Nephron (organoid): Measurements from ENCODE around the gene ADPGK.

Experiments used
- H3K27ac Mint-ChIP-seq, 3 experiments: 2 replicates each; pipeline ENCODE4 v1.8.0; 2020; ENCODE audit warnings: mixed read lengths in 3 of 3, mild to moderate bottlenecking in 2 of 3, moderate library complexity in 1 of 3
- H3K27me3 Mint-ChIP-seq: 2 replicates; pipeline ENCODE4 v1.8.0; 2021; ENCODE audit warnings: low read depth, mild to moderate bottlenecking, moderate library complexity, mixed read lengths
- H3K36me3 Mint-ChIP-seq: 2 replicates; pipeline ENCODE4 v1.8.0; 2020; ENCODE audit warnings: low read depth, mixed read lengths
- H3K4me1 Mint-ChIP-seq: 2 replicates; pipeline ENCODE4 v1.8.0; 2020; ENCODE audit warnings: mixed read lengths
- H3K4me3 Mint-ChIP-seq, 3 experiments: 2 replicates each; pipeline ENCODE4 v1.8.0; 2020; ENCODE audit warnings: mild to moderate bottlenecking in 3 of 3, mixed read lengths in 3 of 3, moderate library complexity in 2 of 3
- H3K9me3 Mint-ChIP-seq: 2 replicates; pipeline ENCODE4 v1.8.0; 2020; ENCODE audit warnings: mixed read lengths
- CTCF ChIP-seq, 3 experiments: fragments of 200-600 bp; sonication (generic); IDR thresholded peaks; one replicate each; pipeline ENCODE4 v1.5.0; 2021; ENCODE audit warnings: antibody characterized with exemption in 3 of 3; ENCODE audit not compliant: unreplicated experiment in 3 of 3

Gene ADPGK

DNA sequence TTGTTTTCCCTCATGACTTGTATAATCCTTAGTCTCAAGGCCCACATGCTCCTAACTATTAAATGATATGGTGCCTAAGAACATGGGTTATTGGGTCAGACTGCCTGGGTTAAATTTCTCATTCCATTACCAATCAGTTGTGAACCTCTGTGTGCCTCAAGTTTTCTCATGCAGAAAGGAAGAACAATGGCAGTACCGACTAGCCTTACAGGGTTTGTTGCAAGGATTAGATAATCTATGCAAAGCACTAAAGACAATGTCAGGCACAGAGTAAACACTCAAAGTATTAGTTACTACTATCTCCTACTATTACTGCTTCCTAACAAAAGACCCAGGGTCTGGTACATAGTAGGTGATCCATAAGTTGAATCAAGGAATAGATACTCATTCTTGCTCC lies 12.2 kb downstream of the ADPGK start:
- H3K27me3 Mint-ChIP-seq: no peaks in the 10 kb centered on the region
- H3K9me3 Mint-ChIP-seq: peaks cover 13% of the 10 kb centered on the region
- no peak overlapping the region for H3K27ac Mint-ChIP-seq
- peaks cover 66% of the 10 kb centered on the region for H3K36me3 Mint-ChIP-seq
- H3K4me3 Mint-ChIP-seq: no peak overlapping the region
- H3K4me1 Mint-ChIP-seq: no peaks in the 10 kb centered on the region
- no peak for TF ChIP-seq CTCF (IDR thresholded peaks at IDR 0.05; ENCODE audit: unreplicated experiment in 3 of 3)

- Mint-ChIP-seq H3K4me1 (no peaks in the 10 kb centered on the region), H3K9me3 (peaks cover 13% of the 10 kb centered on the region), H3K4me3 (no peak overlapping the region), H3K27me3 (no peaks in the 10 kb centered on the region), H3K36me3 (peaks cover 70% of the 10 kb centered on the region), H3K27ac (no peak overlapping the region)
- TF ChIP-seq CTCF (IDR thresholded peaks at IDR 0.05; ENCODE audit: unreplicated experiment in 3 of 3): no peak
Measured at GRCh38 chr15:72770673-72771328, 12.8 kb downstream of the ADPGK start.

DNA sequence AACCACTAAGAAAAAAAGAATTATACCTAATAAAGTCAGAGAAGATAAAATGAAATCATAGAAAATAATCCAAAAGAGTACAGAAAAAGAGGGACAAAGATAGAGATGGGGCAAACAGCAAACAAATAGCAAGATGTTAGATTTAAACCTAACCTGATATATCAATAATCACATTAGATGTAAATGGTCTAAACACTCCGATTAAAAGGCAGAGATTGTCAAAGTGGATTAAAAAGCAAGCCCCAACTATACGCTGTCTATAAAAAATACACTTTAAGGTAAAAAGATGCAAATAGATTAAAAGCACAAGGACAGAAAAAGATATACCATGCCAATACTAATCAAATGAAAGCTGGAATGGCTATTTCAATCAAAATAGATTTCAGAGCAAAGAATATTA lies 16.8 kb downstream of the ADPGK start:
- peaks cover 17% of the 10 kb centered on the region for H3K9me3 Mint-ChIP-seq
- TF ChIP-seq CTCF (IDR thresholded peaks at IDR 0.05; ENCODE audit: unreplicated experiment in 3 of 3): no peak
- H3K4me1 Mint-ChIP-seq: no peaks in the 10 kb centered on the region
- H3K4me3 Mint-ChIP-seq: no peak overlapping the region
- no peak overlapping the region for H3K27ac Mint-ChIP-seq
- peaks cover 84% of the 10 kb centered on the region for H3K36me3 Mint-ChIP-seq
- H3K27me3 Mint-ChIP-seq: no peaks in the 10 kb centered on the region

- Mint-ChIP-seq H3K27me3 (no peaks in the 10 kb centered on the region), H3K27ac (no peak overlapping the region), H3K9me3 (peaks cover 17% of the 10 kb centered on the region), H3K4me3 (no peak overlapping the region), H3K36me3 (peaks cover 84% of the 10 kb centered on the region), H3K4me1 (no peaks in the 10 kb centered on the region)
- no peak for TF ChIP-seq CTCF (IDR thresholded peaks at IDR 0.05; ENCODE audit: unreplicated experiment in 3 of 3)
Measured at GRCh38 chr15:72766025-72766424, 17.5 kb downstream of the ADPGK start.

DNA sequence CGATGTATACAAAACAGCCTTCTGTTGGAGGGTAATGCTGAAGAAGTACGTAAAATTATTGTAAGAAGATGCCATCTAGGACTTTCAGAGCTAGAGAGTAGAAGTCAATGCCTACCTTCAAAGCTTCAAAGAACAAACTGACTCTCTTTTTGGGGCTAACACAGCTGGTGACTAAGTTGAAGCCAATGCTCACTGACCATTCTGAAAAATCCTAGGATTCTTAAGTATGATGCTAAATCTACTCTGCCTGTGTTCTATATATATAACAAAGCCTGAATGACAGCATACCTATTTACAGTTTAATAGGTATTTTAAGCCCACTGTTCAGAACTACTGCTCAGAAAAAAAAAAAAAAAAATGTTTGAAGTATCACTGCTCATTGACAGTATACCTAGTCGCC lies 18.9 kb downstream of the ADPGK start:
- Mint-ChIP-seq H3K27me3 (no peaks in the 10 kb centered on the region), H3K27ac (no peak overlapping the region), H3K36me3 (peaks cover 86% of the 10 kb centered on the region), H3K9me3 (peaks cover 17% of the 10 kb centered on the region), H3K4me1 (no peaks in the 10 kb centered on the region), H3K4me3 (no peak overlapping the region)
- TF ChIP-seq CTCF (IDR thresholded peaks at IDR 0.05; ENCODE audit: unreplicated experiment in 3 of 3): no peak

DNA sequence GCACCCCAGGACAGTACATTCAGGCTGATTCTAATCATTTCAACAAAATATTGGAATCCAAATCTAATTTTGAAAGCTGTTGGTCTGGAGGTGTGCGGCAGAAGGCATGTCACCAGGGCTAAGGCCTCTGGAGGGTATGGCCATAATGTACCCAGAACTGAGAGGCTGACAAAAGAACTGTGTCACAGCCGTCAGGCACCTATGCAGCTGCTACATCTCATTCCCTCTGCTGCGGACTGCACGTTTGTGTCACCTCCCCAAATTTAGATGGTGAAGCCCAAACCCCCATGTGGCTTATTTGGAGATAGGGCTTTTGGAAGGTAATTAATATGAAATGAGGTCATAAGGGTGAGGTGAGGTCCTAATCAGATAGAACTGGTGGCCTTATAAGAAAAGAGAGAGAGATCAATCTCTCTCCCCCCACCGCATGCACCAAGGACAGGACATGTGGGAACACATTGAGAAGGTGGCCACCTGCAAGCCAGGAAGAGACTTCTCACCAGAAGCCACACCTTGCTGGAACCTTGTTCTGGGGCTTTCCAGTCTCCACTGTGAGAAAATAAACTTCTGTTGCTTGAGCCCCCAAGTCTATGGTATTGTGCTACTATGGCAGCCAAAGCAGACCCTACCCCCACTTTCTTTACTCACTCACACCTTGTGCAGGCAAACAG lies 22.8 kb downstream of the ADPGK start:
- no peak for TF ChIP-seq CTCF (IDR thresholded peaks at IDR 0.05; ENCODE audit: unreplicated experiment in 3 of 3)
- Mint-ChIP-seq H3K27ac (no peak overlapping the region), H3K4me1 (no peaks in the 10 kb centered on the region), H3K4me3 (no peak overlapping the region), H3K36me3 (peaks cover 75% of the 10 kb centered on the region), H3K9me3 (peaks cover 3% of the 10 kb centered on the region), H3K27me3 (no peaks in the 10 kb centered on the region)
